ENCODE measurements around the gene RNF114.

- TF ChIP-seq CTCF (conservative IDR thresholded peaks at IDR 0.05; ENCODE audit: low read depth, low read length), result peak; percentile 81
- TF ChIP-seq EZH2 (IDR thresholded peaks at IDR 0.05; ENCODE audit: borderline replicate concordance, low read depth, low read length, poor library complexity, severe bottlenecking), result no peak
Measured at GRCh38 chr20:49964964-49965780, 29.0 kb downstream of the RNF114 start.
